ENCODE data around the gene MARK2. TPM values are rescaled to one million over a fixed set of nuclear protein-coding genes. Genes with fewer than 3 reads are reported as not detected.

MARK2 gene
- total and polyA plus RNA-seq, 10 of the 15 experiments (the other 5 are each of a cell fraction or from before 2014, with no cell fraction given) = 0.19 to 29.5 (median 13.2) TPM

DNA sequence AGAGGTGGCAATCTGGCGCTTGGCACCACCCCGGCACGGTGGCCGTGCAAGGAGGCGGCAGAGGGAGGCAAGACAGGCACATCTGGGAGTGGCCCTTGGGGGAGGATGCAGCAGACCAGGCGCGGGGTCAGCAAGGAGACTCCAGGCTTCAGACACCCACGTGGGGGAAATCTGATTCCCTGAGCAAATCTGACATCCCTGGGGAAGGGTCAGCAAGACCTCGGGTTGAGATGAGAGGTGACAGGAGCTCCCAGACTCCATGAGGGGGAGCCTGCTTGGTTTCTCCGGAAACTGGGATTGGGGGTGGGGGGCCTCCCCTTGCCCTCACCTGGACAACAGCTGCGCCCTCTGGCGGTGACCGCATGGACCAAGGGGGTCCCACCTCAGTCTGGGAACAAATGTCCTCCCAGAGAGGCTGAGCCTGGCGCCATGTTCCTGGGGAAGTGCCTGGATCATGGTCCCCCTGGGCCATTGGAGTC, 82.1 kb downstream of the MARK2 start (continued):
- peak; percentile 59; the same call in 1 of the 2 replicates for TF ChIP-seq IKZF1 (conservative IDR thresholded peaks at IDR 0.05)
- TF ChIP-seq ZNF217 (IDR thresholded peaks at IDR 0.05) = no peak
- TF ChIP-seq MXI1 (IDR thresholded peaks at IDR 0.05; ENCODE audit: low read depth, low read length) = no peak
- TF ChIP-seq RAD21 (IDR thresholded peaks at IDR 0.05; ENCODE audit: insufficient read depth, low read depth, low read length) = peak; percentile 39; the same call in 1 of the 2 replicates
- TF ChIP-seq KLF5 (IDR thresholded peaks at IDR 0.05; ENCODE audit: partially characterized antibody) = no peak
- no peak for TF ChIP-seq NR2C1 (IDR thresholded peaks at IDR 0.05)
- TF ChIP-seq ZNF622 (IDR thresholded peaks at IDR 0.05) = no peak
- TF ChIP-seq TBL1XR1 (IDR thresholded peaks at IDR 0.05; ENCODE audit: low read depth, low read length) = no peak
- TF ChIP-seq NR2C2 (IDR thresholded peaks at IDR 0.05; ENCODE audit: borderline replicate concordance, control insufficient read depth, insufficient read length, low read depth) = no peak
- no peak for TF ChIP-seq STAT3 (IDR thresholded peaks at IDR 0.05; ENCODE audit: low read depth, low read length)
- TF ChIP-seq, protein P1, sequence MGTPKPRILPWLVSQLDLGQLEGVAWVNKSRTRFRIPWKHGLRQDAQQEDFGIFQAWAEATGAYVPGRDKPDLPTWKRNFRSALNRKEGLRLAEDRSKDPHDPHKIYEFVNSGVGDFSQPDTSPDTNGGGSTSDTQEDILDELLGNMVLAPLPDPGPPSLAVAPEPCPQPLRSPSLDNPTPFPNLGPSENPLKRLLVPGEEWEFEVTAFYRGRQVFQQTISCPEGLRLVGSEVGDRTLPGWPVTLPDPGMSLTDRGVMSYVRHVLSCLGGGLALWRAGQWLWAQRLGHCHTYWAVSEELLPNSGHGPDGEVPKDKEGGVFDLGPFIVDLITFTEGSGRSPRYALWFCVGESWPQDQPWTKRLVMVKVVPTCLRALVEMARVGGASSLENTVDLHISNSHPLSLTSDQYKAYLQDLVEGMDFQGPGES (IDR thresholded peaks at IDR 0.05) = no peak
- TF ChIP-seq, protein P2, sequence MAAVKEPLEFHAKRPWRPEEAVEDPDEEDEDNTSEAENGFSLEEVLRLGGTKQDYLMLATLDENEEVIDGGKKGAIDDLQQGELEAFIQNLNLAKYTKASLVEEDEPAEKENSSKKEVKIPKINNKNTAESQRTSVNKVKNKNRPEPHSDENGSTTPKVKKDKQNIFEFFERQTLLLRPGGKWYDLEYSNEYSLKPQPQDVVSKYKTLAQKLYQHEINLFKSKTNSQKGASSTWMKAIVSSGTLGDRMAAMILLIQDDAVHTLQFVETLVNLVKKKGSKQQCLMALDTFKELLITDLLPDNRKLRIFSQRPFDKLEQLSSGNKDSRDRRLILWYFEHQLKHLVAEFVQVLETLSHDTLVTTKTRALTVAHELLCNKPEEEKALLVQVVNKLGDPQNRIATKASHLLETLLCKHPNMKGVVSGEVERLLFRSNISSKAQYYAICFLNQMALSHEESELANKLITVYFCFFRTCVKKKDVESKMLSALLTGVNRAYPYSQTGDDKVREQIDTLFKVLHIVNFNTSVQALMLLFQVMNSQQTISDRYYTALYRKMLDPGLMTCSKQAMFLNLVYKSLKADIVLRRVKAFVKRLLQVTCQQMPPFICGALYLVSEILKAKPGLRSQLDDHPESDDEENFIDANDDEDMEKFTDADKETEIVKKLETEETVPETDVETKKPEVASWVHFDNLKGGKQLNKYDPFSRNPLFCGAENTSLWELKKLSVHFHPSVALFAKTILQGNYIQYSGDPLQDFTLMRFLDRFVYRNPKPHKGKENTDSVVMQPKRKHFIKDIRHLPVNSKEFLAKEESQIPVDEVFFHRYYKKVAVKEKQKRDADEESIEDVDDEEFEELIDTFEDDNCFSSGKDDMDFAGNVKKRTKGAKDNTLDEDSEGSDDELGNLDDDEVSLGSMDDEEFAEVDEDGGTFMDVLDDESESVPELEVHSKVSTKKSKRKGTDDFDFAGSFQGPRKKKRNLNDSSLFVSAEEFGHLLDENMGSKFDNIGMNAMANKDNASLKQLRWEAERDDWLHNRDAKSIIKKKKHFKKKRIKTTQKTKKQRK (IDR thresholded peaks at IDR 0.05; ENCODE audit: low read depth, low read length) = no peak
- TF ChIP-seq RUNX3 (IDR thresholded peaks at IDR 0.05; ENCODE audit: low read length) = peak; percentile 63
- TF ChIP-seq, protein P3, sequence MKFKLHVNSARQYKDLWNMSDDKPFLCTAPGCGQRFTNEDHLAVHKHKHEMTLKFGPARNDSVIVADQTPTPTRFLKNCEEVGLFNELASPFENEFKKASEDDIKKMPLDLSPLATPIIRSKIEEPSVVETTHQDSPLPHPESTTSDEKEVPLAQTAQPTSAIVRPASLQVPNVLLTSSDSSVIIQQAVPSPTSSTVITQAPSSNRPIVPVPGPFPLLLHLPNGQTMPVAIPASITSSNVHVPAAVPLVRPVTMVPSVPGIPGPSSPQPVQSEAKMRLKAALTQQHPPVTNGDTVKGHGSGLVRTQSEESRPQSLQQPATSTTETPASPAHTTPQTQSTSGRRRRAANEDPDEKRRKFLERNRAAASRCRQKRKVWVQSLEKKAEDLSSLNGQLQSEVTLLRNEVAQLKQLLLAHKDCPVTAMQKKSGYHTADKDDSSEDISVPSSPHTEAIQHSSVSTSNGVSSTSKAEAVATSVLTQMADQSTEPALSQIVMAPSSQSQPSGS (IDR thresholded peaks at IDR 0.05; ENCODE audit: low read length) = no peak
- no peak for TF ChIP-seq HCFC1 (IDR thresholded peaks at IDR 0.05; ENCODE audit: low read length)
- no peak for TF ChIP-seq CBX5 (IDR thresholded peaks at IDR 0.05; ENCODE audit: low read depth)
- TF ChIP-seq, protein P4, sequence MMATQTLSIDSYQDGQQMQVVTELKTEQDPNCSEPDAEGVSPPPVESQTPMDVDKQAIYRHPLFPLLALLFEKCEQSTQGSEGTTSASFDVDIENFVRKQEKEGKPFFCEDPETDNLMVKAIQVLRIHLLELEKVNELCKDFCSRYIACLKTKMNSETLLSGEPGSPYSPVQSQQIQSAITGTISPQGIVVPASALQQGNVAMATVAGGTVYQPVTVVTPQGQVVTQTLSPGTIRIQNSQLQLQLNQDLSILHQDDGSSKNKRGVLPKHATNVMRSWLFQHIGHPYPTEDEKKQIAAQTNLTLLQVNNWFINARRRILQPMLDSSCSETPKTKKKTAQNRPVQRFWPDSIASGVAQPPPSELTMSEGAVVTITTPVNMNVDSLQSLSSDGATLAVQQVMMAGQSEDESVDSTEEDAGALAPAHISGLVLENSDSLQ (IDR thresholded peaks at IDR 0.05) = no peak
- TF ChIP-seq DPF2 (IDR thresholded peaks at IDR 0.05) = no peak
- no peak for TF ChIP-seq FOXM1 (IDR thresholded peaks at IDR 0.05; ENCODE audit: low read depth, low read length)
- TF ChIP-seq ZSCAN29 (IDR thresholded peaks at IDR 0.05) = 0 out of 2 replicates have a peak, but pooled peaks have one; percentile 57
- no peak for TF ChIP-seq SUPT20H (IDR thresholded peaks at IDR 0.05; ENCODE audit: borderline replicate concordance, control insufficient read depth, low read depth, low read length)
- TF ChIP-seq SMC3 (IDR thresholded peaks at IDR 0.05; ENCODE audit: borderline replicate concordance, low read length) = peak; percentile 43
- no peak for TF ChIP-seq RFX5 (IDR thresholded peaks at IDR 0.05; ENCODE audit: low read depth, low read length)

Measured in GM12878 (cell line).